Measurements from ENCODE around the gene ANXA1.

Gene ANXA1

DNA sequence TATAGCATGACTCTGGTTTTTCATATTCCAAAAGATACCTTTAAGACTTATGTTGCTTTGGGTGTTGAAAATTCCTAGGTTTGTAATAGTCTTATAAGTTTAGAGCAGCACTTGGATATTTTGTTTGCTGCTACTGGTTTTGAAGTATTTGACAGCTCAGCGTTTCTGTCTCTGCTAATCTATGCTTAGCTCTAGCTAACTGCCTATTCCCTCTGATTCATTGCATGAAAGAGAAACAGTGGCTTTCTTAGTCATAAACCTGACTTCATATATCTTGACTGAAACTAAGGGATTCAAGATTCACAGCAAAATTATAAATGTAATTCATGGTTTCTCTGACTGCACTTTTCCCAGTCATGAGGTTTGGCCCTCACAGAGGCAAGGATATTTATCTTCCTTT, 35.6 kb upstream of the ANXA1 start:
- H3K4me3 ChIP-seq (ENCODE audit: low read depth, low read length) = no peak overlapping the region
- TF ChIP-seq, protein P1, sequence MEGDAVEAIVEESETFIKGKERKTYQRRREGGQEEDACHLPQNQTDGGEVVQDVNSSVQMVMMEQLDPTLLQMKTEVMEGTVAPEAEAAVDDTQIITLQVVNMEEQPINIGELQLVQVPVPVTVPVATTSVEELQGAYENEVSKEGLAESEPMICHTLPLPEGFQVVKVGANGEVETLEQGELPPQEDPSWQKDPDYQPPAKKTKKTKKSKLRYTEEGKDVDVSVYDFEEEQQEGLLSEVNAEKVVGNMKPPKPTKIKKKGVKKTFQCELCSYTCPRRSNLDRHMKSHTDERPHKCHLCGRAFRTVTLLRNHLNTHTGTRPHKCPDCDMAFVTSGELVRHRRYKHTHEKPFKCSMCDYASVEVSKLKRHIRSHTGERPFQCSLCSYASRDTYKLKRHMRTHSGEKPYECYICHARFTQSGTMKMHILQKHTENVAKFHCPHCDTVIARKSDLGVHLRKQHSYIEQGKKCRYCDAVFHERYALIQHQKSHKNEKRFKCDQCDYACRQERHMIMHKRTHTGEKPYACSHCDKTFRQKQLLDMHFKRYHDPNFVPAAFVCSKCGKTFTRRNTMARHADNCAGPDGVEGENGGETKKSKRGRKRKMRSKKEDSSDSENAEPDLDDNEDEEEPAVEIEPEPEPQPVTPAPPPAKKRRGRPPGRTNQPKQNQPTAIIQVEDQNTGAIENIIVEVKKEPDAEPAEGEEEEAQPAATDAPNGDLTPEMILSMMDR (IDR thresholded peaks at IDR 0.05; ENCODE audit: borderline replicate concordance, insufficient read depth, low read depth, low read length) = no peak

DNA sequence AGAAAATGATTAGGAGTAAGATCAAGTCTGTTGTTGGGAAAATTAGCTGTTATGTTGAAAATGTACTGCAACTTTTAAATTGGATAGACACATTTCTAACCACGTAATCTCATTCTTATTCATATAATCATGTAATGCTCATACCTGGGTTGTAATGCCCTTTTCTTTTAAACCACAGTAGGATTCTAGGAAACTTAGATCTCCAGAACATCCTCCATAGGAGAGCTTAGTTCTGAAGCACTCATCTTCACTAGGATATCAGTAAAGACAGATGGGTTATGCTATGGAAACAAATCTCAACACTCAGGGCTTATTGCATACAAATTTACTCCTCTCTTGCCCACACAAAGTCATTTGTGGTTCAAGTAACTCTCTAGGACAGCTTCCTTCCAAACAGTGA, 34.8 kb upstream of the ANXA1 start:
- no peak overlapping the region for H3K4me3 ChIP-seq (ENCODE audit: low read depth, low read length)
- TF ChIP-seq, protein P1 (IDR thresholded peaks at IDR 0.05; ENCODE audit: borderline replicate concordance, insufficient read depth, low read depth, low read length) = no peak

DNA sequence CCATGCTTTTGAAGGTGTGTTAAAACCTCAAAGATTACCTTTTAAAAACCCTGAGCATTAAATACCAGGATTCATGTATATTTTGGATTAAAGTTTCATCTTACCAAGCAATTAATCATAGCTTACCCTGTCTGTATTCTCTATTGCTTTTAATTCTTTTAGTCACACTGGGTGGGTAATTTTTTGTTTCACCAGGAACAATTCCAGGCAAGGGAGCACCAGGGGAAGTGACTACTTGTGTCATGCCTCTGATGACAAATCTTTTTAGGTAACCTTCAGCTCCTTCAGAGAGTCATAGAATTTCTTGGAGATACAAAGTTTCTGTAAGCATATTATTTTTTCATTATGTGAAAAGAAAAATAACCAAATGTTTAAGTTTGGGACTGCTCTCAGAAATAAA, 33.4 kb upstream of the ANXA1 start:
- H3K4me3 ChIP-seq (ENCODE audit: low read depth, low read length) = no peak overlapping the region
- TF ChIP-seq, protein P1 (IDR thresholded peaks at IDR 0.05; ENCODE audit: borderline replicate concordance, insufficient read depth, low read depth, low read length) = no peak

DNA sequence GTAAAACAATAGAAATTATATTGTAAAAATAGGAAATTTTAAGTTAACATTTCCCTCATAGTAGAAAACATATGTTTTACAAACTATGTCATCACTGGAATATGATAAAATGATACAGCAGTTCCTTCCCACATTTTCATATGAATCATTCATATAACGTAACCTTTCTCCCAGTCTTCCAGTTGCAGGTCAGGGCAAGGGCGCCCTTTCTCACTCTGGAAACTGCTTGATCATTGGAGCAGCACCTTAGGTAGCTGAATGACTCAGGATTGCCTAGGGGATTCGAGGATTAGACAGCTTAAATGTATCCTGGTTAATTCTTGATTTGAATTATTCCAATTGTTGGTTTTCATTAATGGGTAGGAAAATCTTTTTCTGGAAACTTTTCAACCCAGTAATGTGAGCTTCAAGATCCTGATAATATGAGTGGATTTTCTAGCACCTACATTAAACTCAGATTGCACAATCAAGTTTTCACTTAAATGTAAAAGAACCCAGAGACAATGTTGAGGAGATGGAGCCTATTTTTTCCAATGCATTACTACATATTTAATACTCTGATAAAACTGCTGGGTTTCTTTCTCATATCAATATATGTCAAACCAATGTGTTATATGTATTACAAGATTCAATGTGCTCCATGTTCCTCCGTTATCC, 32.6 kb upstream of the ANXA1 start:
- H3K4me3 ChIP-seq (ENCODE audit: low read depth, low read length) = no peak overlapping the region
- TF ChIP-seq, protein P1 (IDR thresholded peaks at IDR 0.05; ENCODE audit: borderline replicate concordance, insufficient read depth, low read depth, low read length) = no peak

DNA sequence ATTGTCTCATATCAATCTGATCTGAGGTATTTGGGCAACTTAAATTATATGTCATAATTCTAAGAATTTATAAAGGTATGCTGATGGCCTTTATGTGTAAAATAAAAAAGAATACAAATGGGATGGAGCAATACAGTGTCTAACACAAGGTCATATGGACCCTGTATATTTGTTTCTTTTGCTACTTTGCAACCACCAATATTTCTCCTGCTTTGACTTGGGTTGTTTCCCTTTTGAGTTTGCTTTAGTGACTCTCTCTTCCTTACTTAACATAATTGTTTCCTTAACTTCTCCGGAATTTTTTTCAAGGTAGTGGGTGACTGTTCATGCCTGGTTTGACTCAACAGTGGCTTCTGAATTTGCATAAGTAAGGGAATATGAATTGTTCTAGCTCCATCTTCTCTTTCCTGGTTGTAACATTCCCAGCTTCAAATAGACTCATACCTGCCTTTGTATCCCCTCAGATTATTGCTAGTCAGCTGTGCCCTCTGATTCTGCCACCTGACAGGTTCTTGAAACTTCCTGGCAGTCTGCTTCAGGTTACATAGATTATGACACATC, 30.2 kb upstream of the ANXA1 start:
- TF ChIP-seq, protein P1 (IDR thresholded peaks at IDR 0.05; ENCODE audit: borderline replicate concordance, insufficient read depth, low read depth, low read length) = no peak
- H3K4me3 ChIP-seq (ENCODE audit: low read depth, low read length) = no peak overlapping the region

DNA sequence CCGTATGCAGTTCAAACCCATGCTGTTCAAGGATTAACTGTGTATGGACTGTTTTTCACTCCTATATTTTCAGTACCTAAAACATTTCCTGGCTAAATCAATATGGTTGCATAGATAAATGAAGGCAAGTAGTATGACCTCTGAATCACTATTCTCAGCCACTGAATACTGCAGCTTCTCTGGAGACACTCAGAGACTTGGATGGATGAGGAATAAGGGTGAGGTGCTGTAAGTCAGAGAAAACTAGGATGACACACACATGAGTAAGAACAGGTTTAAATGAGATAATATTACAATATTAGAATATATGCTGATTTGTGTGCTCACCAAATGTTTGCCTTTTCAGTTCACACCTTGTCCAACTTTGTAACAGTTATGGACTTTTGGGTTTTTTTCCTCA, 26.0 kb upstream of the ANXA1 start:
- H3K4me3 ChIP-seq (ENCODE audit: low read depth, low read length) = no peak overlapping the region
- TF ChIP-seq, protein P1 (IDR thresholded peaks at IDR 0.05; ENCODE audit: borderline replicate concordance, insufficient read depth, low read depth, low read length) = no peak

All from GM12875 (cell line).